HG03139 (cell line): ENCODE data around the gene SPATC1L.

Experiments used
- ATAC-seq: cut with Tn5 transposase; IDR thresholded peaks from one replicate; pipeline ENCODE4 v1.9.1; 2021; ENCODE audit not compliant: unreplicated experiment

Gene SPATC1L

GRCh38 chr21:46165098-46165497, 19.2 kb downstream of the SPATC1L start:
- ATAC-seq: no peak

- ATAC-seq: no peak
These were observed 20.9 kb downstream of the SPATC1L start for GRCh38 chr21:46163380-46163779.

- ATAC-seq: no peak
These were observed 22.3 kb downstream of the SPATC1L start for GRCh38 chr21:46161633-46162592.

GRCh38 chr21:46160907-46161632, 23.2 kb downstream of the SPATC1L start:
- ATAC-seq: no peak

- ATAC-seq: no peak
These were observed 23.7 kb downstream of the SPATC1L start for GRCh38 chr21:46160657-46160906.

- ATAC-seq: no peak
These were observed 24.2 kb downstream of the SPATC1L start for GRCh38 chr21:46159841-46160656.

GRCh38 chr21:46159390-46159789, 24.9 kb downstream of the SPATC1L start:
- ATAC-seq: no peak

GRCh38 chr21:46158666-46159300, 25.5 kb downstream of the SPATC1L start:
- no peak for ATAC-seq

- no peak for ATAC-seq
These were observed 26.2 kb downstream of the SPATC1L start for GRCh38 chr21:46157987-46158451.

- no peak for ATAC-seq
These were observed 26.8 kb downstream of the SPATC1L start for GRCh38 chr21:46157396-46157986.

GRCh38 chr21:46156678-46157077, 27.6 kb downstream of the SPATC1L start:
- ATAC-seq: no peak

- no peak for ATAC-seq
These were observed 27.9 kb downstream of the SPATC1L start for GRCh38 chr21:46156378-46156645.

- ATAC-seq: no peak
These were observed 28.5 kb downstream of the SPATC1L start, which contains the start of gene FTCD for GRCh38 chr21:46155514-46156377. TSS of gene FTCD (minus strand) at chr21:46155579. CDS start at chr21:46155523, 56 bp downstream.

- ATAC-seq: no peak
These were observed 29.2 kb downstream of the SPATC1L start for GRCh38 chr21:46154955-46155513.

GRCh38 chr21:46154155-46154954, 29.9 kb downstream of the SPATC1L start:
- no peak for ATAC-seq

GRCh38 chr21:46153247-46154154, 30.8 kb downstream of the SPATC1L start:
- ATAC-seq: no peak

GRCh38 chr21:46152927-46153246, 31.4 kb downstream of the SPATC1L start:
- ATAC-seq: no peak
